Stimulated activated CD4-positive, alpha-beta T cell treated with anti-CD3 and anti-CD28 coated beads, Interleukin-12 subunit alpha, Interleukin-12 subunit beta, amount 100 ng/mL, for 48 hours (primary cell): Measurements from ENCODE around the gene LARGE2.
A peak's percentile ranks its signal among the peaks of the same experiment; 100 is the strongest.
"Not testable (repeated sequence)": the region's sequence is repeated elsewhere in the genome, so short reads cannot be mapped to it uniquely, and the experiment has no call there.

Experiments
- DNase-seq, 3 donors: peaks; one replicate each; pipeline ENCODE4 v3.0.0-alpha.2; 2020; ENCODE audit warnings: low read depth in 2 of 3, low spot score in 1 of 3

Gene LARGE2

DNA sequence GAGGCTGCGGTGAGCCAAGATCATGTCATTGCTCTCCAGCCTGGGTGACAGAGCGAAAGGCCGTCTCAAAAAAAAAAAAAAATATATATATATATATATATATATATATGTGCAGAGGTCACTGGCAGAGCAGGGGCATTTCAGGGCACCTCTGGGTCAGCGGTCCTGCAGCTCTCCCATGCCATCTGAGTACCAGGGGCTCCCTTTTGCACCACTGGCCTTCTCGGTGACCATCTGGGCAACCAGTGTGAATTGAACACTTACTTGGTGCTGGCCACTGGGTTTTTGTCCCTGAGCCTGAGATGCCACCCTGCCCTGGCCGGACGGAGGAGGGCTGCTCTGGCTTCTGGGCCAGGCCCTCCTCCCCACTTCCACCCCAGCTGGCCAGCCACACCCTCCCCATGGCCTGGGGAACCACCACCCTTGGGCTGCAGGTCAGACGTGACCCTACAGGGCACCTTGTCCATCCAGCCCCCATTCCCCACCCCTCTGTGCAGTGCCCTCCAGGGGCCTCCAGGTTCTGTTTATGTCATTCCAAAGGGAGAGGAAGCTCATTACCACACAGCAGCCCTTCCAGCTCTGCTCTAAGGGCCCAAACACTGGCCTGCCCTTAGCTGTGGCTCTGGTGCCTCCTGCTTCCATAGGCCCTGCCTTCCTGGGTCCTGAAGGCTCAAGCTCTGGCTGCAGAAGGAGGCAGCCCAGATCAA lies 26.8 kb upstream of the LARGE2 start:
- no peak for DNase-seq

- no peak for DNase-seq
Observed at GRCh38 chr11:45896422-45896984, 26.0 kb upstream of the LARGE2 start.

DNA sequence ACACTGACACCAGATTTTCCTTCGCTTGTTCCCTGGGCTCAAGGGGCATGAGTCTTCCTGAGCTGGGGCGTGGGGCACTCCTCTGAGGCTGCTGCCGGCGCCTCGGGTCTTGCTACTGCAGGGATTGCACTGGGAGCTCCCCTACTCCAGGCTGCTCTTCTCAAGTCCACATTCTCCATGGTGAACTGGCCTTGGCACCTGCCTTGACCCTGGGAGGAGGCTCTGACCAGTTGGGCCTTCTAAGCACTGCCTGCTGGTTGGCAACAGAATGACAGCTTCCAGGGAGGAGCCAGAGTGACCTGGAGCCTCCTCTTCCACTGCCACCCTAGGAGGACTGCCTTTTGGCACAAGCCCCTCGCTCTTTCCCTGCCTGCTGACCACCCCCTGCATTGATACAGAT lies 24.9 kb upstream of the LARGE2 start:
- DNase-seq: no peak

- DNase-seq: no peak
Observed at GRCh38 chr11:45899086-45899447, 23.4 kb upstream of the LARGE2 start.

DNA sequence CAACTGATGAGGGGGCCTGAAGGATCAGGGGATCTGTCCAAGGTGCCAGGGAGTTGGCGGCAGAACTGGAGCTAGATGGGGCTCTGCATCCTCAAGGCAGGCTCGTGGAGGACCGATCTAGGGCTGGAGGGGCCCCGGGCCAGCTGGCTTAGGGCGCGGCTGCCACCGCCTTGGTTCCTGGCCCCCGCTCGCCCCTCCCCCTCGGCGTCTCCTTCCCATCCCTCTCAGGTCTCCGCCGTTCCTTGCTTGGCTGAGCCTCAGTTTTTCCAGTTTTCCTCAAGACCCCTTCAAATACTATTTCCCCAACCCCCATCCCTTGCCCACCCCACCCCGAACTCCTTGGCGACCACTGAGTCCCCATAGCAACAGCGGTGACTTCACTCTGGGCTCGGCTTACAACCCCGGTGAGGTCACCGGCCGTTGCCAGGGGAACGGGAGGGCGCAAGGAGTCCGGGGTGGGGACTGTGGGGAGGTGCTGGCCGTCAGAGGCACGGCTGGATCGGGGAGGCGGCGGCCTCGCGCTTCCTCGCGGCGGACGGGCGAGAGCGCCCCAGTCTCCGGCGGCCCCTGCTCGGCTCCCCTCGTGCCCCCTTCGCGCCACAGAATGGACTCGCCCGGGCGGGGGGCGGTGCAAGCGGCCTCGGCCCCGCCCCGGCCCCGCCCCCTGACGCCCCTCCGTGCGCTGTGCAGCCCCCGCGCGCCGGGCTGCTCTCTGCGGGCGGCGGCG lies 22.8 kb upstream of the LARGE2 start:
- DNase-seq: peak; percentile 20 to 55 (median 33)

DNA sequence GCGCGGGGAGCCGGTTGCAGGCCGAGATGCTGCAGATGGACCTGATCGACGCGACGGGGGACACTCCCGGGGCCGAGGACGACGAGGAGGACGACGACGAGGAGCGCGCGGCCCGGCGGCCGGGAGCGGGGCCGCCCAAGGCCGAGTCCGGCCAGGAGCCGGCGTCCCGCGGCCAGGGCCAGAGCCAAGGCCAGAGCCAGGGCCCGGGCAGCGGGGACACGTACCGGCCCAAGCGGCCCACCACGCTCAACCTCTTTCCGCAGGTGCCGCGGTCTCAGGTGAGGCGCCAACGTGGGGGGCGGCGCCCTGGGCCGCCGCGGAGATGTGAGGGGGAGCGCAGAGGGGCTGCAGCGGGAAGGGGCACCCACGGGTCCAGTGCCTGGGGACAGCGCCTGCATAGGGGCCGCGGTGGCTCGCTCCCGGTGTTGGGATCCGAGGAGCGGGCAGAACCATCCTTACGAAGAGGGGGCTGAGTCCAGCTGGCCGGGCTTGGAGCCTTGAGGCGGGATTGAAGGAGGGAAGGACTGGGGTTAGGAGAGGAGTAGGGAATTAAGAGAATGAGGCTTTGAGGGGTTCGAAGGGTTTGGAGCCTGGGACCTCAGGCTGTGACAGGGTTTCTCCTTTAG lies 22.2 kb upstream of the LARGE2 start:
- DNase-seq: not testable (repeated sequence)

DNA sequence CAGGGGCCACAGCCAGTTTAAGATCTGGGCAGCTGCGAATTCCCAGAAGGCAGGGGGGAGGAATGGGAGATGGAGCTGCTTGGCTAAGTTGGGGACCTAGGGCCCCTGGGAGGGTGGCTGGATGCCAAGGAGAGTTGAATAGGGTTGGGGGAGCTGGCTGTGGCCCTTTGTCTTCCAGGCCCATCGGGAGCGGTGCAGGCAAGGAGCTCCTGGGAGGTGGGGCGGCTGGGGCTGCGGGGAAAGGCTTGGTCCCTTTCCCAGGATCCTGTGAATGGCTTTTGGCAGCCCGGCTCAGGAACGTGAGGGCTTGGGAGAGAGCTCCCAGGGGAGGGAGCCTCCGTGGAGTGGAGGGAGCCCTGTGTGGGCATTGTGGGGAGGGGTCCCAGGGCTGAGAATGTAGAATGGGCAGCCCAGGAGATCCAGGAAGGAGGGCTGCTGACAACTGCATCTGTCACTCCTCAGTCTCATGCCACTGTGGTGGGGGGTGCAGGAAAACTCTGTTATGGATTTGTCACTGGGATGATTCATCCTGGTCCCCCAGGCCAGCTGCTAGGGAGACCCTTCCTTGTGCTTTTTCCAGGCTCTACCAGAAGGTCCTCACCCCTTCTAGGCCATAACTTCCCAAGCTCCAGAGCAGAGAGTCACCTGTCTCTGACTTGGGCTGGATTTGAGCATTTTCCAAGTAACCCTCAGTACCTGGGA lies 21.4 kb upstream of the LARGE2 start:
- no peak for DNase-seq

GRCh38 chr11:45901626-45902025 lies 20.8 kb upstream of the LARGE2 start:
- no peak for DNase-seq

GRCh38 chr11:45902452-45903380 lies 19.7 kb upstream of the LARGE2 start:
- DNase-seq: no peak

- no peak for DNase-seq
Observed at GRCh38 chr11:45904309-45904915, 18.0 kb upstream of the LARGE2 start.

DNA sequence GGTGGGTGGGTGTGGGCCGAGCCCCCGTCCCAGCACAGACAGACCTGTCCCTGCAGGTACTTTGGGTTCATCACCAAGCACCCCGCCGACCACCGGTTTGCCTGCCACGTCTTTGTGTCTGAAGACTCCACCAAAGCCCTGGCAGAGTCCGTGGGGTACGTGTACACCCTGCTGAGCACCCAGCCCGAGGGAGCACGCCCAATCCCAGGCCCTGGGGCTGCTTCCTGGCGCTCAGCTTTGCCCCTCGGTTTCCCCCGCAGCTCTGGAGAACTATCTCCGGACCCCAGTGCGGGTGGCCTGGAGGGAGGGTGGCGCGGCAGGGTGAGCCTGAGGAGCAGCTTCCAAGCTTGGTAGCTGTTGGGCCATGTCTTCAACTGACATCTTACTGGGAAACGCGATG lies 17.4 kb upstream of the LARGE2 start:
- DNase-seq: no peak

- not testable (repeated sequence) for DNase-seq
Observed at GRCh38 chr11:45905576-45905975, 16.9 kb upstream of the LARGE2 start.

DNA sequence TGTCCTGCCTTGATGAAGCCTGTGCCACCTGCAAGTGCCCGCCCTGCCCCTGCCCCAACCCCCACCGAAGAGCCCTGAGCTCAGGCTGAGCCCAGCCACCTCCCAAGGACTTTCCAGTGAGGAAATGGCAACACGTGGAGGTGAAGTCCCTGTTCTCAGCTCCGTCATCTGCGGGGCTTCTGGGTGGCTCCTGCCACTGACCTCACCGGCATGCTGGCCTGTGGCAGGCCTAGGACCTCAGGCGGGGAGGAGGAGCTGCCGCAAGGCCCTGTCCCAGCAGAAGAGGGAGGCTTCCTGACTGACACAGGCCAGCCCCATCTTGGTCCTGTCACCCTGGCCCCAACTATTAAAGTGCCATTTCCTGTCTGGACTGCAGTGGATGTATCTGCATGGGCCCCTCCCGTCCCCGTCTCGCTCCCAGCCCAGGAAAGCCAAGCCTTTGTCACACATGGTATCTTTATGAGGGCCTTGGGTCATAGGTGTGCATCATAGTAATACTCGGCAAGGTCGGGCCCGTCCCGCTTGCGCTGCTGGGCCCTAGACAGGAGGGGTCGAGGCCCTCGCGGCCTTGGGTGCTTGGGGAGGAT lies 16.3 kb upstream of the LARGE2 start:
- no peak for DNase-seq

- DNase-seq: no peak
Observed at GRCh38 chr11:45906965-45907611, 15.4 kb upstream of the LARGE2 start, which contains the start of gene FREY1. Gene FREY1 (minus strand): TSS chr11:45907271. CDS start chr11:45907245, 26 bp downstream.

- DNase-seq: no peak
Observed at GRCh38 chr11:45907911-45908370, 14.5 kb upstream of the LARGE2 start.

DNA sequence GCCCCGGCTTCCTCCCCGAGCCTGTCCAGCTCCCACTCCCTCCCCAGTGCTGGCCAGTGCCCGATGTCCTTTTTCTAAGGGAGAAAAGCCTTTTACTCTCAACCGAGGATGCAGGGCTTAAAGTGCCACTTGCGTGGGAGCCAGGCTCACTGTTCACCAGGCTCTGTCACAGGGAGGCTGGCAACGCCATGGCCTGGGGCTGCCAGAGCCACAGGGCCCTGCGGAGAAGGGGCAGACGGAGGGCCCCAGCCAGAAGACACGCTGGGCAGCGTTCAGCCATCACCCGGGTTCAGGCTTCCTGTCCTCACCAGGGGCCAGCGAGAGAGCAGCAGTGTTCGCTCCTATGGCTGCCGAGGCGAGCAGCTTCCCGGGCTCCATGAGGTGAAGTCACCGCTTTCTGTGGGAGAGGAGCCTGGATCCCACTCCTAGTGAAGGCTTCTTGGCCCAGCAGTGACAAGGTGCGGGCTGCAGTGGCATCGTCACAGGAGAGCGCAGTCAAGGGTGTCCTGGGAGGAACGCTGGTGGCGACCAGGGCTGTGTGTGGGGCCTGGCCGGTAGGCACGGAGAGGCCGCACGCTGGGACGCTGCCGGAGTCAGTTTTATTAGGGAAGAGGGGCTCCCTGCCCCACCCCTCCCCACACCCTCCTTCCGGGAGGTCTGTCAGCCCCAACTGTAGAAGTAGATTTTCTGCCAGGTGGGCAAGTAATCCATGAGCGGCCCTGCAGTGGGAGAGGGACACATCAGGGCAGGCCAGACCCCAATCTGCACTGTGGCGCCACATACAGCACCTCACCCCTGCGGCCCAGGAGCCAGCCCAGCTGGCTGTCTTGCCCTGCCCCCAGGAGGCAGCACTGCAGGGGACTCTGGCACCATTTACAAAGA lies 12.6 kb upstream of the LARGE2 start:
- DNase-seq: no peak

DNA sequence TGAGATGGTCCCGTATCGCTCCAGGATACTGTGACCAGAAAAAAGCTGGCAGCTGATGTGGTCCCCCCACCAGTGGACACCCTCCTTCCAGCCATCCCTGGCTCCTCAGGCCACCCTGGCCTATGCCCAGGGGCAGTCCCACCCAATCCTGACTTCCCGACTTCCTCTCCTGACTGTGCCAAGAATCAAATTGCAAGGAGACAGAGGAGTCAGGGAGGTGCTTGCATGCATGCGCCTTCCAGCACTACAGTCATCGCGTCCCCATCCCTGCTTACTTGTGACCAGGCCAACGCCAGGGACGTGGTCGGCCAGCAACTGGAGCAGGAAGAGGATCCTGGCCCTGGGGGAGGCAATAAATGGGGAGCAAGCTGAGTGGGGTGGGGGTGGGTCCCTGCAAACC lies 11.8 kb upstream of the LARGE2 start:
- DNase-seq: no peak

GRCh38 chr11:45913514-45913913 lies 8.9 kb upstream of the LARGE2 start:
- no peak for DNase-seq
